Activated CD4-positive, alpha-beta T cell treated with anti-CD3 and anti-CD28 coated beads, Interleukin-2, amount 50 U/mL, for 1 hour (primary cell): ENCODE measurements around the gene ALG9.
"Not testable (repeated sequence)": the region's sequence is repeated elsewhere in the genome, so short reads cannot be mapped to it uniquely, and the experiment has no call there.

Experiments used
- DNase-seq: peaks from one replicate; pipeline ENCODE4 v3.0.0-alpha.2; 2020

Gene ALG9

DNA sequence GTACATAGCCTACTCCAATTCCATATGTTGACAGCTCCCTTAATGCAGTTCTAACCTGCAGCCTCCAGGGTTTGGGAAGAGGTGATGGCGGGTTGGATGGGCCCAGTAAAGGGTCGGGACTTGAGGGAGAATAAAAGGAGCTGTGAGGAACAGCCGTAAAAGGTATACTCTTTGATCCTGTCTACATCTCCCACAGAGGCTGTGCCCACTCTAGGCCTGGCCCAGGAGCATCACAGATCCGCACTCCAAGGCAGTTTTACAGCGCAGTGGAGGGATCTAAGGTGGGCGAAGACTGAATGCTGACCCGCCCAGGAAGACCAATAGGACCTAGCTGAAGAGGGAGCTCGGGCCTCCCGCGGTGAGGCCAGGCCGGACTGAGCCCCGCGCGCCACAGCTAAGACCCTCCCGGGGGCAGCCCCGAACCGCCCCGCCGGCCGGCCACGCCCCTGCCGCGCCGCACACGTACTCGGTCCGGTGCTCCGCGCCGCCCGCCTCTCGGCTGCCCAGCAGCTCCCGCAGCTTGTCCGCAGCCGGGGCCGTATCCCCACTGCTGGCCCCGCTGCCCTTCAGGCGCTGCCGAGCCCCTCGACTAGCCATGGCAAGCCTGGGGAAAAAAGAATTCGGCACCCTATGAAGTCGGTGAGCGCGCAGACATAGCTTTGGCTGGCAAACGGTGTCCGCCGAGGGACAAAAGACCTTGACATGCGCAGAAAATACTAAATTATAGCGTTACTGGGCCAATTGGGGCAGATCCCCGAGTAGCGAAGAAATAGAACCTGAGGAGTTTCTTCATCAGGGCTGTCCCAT, at the start of gene ALG9:
Gene ALG9 (minus strand): TSS at position 696 of the 807 bp plus-strand sequence. CDS start 99 bp downstream, at position 597.
- DNase-seq = peak; percentile 92

GRCh38 chr11:111920908-111921307, 49.5 kb upstream of the ALG9 start:
- DNase-seq = no peak

DNA sequence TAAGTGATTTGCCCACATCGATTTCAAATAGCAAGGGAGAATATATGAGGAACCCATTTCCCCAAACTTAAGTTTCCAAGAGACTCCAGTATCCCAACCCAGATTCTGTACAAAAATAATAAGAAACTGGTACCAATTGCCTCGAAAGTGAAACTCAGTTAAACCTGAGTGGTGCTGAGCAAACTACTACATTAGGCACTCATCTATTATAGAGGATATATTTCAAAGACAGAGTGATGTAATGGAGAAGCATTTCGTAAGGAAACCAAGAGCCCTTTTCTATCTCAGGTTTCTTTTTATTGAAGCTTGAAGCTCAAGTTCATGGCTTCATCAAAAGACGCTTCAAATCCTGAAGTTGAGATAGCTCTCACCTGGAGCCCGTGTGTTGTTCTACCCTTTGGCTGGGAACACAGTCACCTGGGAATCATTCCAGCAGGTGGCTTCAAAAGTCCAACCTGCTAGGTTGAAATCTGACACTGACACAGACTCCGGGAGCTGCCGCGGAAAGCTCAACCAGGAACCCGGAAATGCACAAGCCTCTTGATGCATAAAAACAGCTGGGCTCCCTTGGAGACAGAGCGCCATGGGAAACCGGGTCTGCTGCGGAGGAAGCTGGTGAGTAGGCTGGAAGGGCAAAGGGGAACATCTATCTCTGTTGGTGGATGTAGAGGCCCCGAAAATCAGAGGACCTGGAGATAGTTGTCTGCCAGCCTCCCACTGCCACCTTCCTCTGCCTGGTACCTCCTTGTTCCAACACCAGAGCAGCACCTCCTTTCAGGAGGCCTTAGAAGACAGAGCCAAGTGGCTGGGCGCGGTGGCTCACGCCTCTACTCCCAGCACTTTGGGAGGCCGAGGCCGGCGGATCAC, 47.2 kb upstream of the ALG9 start, which contains the start of gene C11orf52:
Gene C11orf52 (plus strand): TSS at position 524 of the 867 bp plus-strand sequence. CDS start 60 bp downstream, at position 584.
- no peak for DNase-seq

DNA sequence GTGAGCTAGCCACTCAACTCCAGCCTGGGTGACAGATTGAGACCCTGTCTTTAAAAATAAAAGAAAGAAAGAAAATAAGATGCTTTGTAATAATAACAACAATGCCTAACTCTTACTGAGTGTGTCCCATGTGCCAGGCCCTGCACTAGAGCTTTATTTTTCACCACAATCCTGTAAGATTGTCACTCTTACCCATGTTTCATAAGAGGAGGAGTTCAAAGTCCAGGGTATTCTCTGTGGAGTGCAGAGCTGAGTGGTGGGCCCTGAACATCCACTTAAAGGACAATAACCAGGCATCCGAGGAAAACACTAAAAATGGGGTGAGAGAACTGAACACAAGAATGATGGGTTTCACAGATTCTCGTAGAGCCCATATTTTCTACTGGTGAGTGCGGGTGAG, 46.4 kb upstream of the ALG9 start:
- DNase-seq = no peak

GRCh38 chr11:111917312-111917711, 45.9 kb upstream of the ALG9 start:
- DNase-seq = no peak

DNA sequence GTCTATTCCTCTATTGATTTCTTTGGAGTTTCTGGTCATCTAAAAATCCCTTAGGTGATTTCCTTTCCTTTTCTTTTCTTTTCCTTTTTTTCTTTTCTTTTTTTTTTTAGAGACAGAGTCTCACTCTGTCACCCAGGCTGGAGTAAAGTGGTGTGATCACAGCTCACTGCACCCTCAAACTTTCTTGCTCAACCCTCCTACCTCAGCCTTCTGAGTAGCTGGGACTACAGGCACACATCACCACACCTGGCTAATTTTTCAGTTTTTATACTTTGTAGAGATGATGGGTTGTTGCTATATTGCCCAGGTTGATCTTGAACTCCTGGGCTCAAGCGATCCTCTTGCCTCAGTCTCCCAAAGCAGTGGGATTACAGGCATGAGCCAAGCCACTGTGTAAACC, 45.4 kb upstream of the ALG9 start:
- DNase-seq = no peak

DNA sequence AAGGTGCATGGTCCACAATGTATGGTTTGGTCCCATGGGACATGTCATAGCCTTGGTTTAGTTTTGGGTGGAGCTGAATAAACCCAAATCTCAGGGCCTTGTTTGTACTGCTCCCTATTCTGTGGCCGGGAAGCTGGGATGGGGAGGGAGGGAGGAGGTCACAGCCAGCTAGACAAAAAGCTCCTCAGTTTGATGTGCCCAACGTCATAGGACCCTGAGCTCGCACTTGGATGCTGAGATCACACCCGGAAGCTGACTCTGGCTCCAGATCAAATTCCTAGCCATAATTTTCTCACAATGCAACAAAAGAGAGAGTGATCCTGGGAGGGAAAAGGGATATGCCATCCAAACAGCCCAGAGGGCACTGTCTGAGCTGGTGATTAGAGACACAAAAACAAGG, 42.6 kb upstream of the ALG9 start:
- no peak for DNase-seq

- no peak for DNase-seq
Measured at GRCh38 chr11:111913031-111913861, 41.9 kb upstream of the ALG9 start.

DNA sequence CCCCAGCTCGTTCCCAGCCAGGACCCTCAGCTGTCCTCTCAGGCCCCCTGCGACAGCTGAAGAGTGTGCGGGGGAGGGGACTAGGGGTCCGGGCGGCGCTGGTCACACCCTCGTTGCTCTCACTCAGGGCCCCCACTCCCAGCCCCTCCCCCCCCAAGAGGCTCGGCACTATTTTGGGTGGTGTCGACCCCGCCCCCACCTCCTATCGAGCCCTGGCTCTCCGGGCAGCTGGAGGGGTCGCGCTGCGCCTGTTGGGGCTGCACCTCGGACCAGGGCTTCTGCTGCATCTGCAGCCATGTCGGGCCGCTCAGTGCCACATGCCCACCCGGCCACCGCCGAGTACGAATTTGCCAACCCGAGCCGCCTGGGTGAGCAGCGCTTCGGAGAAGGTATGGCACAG, 41.2 kb upstream of the ALG9 start, which contains the start of gene HSPB2:
Gene HSPB2 (plus strand): TSS at position 200 of the 400 bp plus-strand sequence. CDS start 96 bp downstream, at position 296.
- no peak for DNase-seq

GRCh38 chr11:111911563-111912401, 40.4 kb upstream of the ALG9 start, which contains the start of gene CRYAB:
Gene CRYAB (minus strand): TSS chr11:111911770. CDS start chr11:111911724, 46 bp downstream.
- DNase-seq = no peak

DNA sequence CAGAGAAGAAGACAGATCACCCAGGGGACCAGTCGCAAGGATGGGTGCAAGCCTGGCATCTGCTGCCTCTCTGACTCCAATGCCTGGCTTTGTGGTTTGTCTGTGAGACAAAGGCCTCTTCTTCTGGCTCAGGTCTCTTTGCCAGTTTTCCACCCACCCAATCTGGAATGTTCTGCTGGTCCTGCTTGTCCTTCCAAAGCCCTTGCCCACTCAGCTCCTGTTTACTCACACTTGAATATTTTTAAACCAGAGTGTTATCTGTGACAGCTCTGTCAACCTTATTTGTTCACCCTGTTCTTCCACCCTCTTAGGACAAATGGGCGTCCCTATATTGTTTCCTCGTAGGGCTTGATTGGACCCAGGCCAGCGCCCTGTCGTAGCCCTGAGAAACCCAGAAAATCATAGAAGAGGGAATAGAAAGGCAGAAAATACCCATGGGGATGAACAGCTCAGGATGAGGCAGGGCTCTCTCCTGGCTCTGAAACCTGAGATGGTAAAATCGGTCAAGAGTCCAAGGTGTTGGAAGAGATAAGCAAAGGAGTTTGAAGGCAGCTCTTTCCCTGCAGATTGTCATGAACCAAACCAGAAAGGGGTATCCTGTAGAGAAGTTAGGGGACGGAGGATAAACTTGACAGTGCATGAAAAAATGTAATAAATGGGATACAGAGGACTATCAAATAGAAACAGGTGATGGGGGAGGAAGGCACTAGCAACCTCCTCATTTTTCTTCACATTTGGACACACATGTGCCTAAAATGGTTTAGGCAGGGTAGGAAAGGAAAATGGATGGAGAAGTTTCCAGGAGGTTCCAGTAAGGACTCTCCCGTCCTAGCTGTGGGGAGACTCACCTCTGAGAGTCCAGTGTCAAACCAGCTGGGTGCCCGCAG, 39.5 kb upstream of the ALG9 start:
- no peak for DNase-seq

- no peak for DNase-seq
Measured at GRCh38 chr11:111909378-111909777, 38.0 kb upstream of the ALG9 start.

DNA sequence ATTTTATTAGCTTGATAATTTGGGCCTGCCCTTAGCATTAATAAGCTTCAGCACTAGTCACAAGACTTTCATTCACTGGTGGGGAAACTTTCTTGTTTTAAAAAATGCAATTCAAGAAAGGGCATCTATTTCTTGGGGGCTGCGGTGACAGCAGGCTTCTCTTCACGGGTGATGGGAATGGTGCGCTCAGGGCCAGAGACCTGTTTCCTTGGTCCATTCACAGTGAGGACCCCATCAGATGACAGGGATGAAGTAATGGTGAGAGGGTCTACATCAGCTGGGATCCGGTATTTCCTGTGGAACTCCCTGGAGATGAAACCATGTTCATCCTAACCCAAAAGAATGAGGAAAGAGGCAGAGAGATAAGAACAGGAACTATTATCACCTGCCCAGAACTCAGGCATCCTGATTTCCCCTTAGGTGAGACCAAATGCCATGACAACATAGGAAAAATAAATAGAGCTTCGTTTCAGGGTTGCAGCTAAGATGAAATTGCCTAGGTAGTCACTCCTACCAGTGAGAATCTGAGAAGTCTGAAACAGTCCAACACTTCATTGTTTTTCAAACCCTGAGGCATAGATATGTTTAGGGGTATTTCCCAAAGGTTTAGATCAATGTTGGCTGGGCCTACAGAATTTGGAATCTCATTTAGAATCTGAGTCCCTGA, 37.4 kb upstream of the ALG9 start:
- DNase-seq = no peak

- DNase-seq = no peak
Measured at GRCh38 chr11:111906680-111907079, 35.3 kb upstream of the ALG9 start.

DNA sequence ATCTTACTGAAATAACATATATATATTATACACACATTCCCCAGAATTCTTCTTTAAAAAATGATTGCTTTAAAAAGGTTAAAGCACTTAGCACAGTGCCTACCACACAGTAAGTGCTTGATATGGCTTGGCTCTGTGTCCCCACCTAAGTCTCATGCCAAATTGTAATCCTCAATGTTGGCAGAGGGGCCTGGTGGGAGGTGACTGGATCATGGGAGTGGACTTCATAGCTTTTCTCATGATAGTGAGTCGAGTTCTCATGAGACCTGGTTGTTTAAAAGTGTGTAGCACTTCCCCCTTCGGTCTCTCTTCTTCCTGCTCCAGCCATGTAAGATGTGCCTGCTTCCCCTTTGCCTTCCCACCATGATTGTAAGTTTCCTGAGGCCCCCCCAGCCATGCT, 34.0 kb upstream of the ALG9 start:
- no peak for DNase-seq

- DNase-seq = no peak
Measured at GRCh38 chr11:111886844-111887243, 15.5 kb upstream of the ALG9 start.

- no peak for DNase-seq
Measured at GRCh38 chr11:111886032-111886431, 14.7 kb upstream of the ALG9 start.

DNA sequence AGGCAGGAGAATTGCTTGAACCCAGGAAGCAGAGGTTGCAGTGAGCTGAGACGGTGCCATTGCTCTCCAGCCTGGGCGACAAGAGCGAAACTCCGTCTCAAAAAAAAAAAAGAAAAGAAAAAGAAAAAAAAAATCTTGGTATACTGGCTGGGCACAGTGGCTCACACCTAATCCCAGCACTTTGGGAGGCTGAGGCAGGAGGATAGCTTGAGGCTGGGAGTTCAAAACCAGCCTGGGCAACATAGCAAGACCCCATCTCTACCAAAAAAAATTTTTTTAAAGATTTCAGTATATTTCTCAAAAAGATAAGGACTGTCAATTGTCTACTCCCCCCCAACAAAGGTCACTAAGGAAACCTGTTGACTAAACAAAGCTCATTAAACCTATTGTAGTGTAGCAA, 13.7 kb upstream of the ALG9 start:
- not testable (repeated sequence) for DNase-seq

DNA sequence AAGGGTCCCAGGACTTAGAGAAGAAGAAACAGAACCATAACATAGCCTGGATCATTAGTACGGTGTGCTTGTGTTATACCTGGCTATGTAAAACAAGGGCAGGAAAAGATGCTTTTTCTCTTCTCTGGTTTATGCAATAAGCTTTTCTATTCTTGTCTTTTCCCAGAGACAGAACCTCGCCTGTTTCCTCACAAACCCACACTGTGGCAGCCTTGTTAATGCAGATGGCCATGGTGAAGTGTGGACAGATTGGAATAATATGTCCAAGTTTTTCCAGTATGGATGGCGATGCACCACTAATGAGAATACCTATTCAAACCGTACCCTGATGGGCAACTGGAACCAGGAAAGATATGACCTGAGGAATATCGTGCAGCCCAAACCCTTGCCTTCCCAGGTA, 10.8 kb upstream of the ALG9 start:
- DNase-seq = no peak

- no peak for DNase-seq
Measured at GRCh38 chr11:111879637-111879960, 8.2 kb upstream of the ALG9 start.
